HG02973 (cell line): Measurements from ENCODE around the gene ARHGAP26.

Experiments used
- ATAC-seq: cut with Tn5 transposase; IDR thresholded peaks from one replicate; pipeline ENCODE4 v1.9.1; 2021; ENCODE audit warnings: moderate library complexity; ENCODE audit not compliant: unreplicated experiment

ARHGAP26 gene

GRCh38 chr5:142870532-142871362 is 100.6 kb downstream of the ARHGAP26 start:
- no peak for ATAC-seq

- ATAC-seq, result no peak
Observed at GRCh38 chr5:142871363-142872193, 101.4 kb downstream of the ARHGAP26 start.

- ATAC-seq, result no peak
Observed at GRCh38 chr5:142872217-142872616, 102.0 kb downstream of the ARHGAP26 start.

GRCh38 chr5:142872795-142873194 is 102.6 kb downstream of the ARHGAP26 start:
- no peak for ATAC-seq

GRCh38 chr5:142873831-142874230 is 103.7 kb downstream of the ARHGAP26 start:
- ATAC-seq, result no peak

GRCh38 chr5:142874540-142874939 is 104.4 kb downstream of the ARHGAP26 start:
- no peak for ATAC-seq

- no peak for ATAC-seq
Observed at GRCh38 chr5:142875936-142876335, 105.8 kb downstream of the ARHGAP26 start.

GRCh38 chr5:142876817-142877216 is 106.6 kb downstream of the ARHGAP26 start:
- no peak for ATAC-seq

GRCh38 chr5:142878111-142878510 is 107.9 kb downstream of the ARHGAP26 start:
- no peak for ATAC-seq

GRCh38 chr5:142878638-142879037 is 108.5 kb downstream of the ARHGAP26 start:
- no peak for ATAC-seq

GRCh38 chr5:142881076-142881783 is 111.1 kb downstream of the ARHGAP26 start:
- no peak for ATAC-seq

- ATAC-seq, result no peak
Observed at GRCh38 chr5:142881784-142882126, 111.6 kb downstream of the ARHGAP26 start.

GRCh38 chr5:142883025-142883424 is 112.8 kb downstream of the ARHGAP26 start:
- ATAC-seq, result no peak

- ATAC-seq, result no peak
Observed at GRCh38 chr5:142883438-142883837, 113.3 kb downstream of the ARHGAP26 start.

GRCh38 chr5:142884029-142884428 is 113.9 kb downstream of the ARHGAP26 start:
- no peak for ATAC-seq

- no peak for ATAC-seq
Observed at GRCh38 chr5:142886211-142886610, 116.0 kb downstream of the ARHGAP26 start.

- ATAC-seq, result no peak
Observed at GRCh38 chr5:142886956-142887355, 116.8 kb downstream of the ARHGAP26 start.

- no peak for ATAC-seq
Observed at GRCh38 chr5:142888469-142889085, 118.4 kb downstream of the ARHGAP26 start.

GRCh38 chr5:142892021-142892420 is 121.8 kb downstream of the ARHGAP26 start:
- ATAC-seq, result no peak

GRCh38 chr5:142894315-142894714 is 124.1 kb downstream of the ARHGAP26 start:
- no peak for ATAC-seq

- no peak for ATAC-seq
Observed at GRCh38 chr5:142894749-142895148, 124.6 kb downstream of the ARHGAP26 start.
